Measurements from ENCODE around the gene B3GNT9.

The B3GNT9 gene

GRCh38 chr16:67167588-67167987 lies 16.8 kb upstream of the B3GNT9 start:
- Histone ChIP-seq H3K36me3 (ENCODE audit: control insufficient read depth, insufficient read depth, low read length) (no peaks in the 10 kb centered on the region; the same call in 1 of the 2 replicates), H3K4me3 (ENCODE audit: low read length) (no peak overlapping the region), H3K9me3 (ENCODE audit: control insufficient read depth, insufficient read depth, low read length) (no peaks in the 10 kb centered on the region), H3K27me3 (ENCODE audit: control insufficient read depth, insufficient read depth, low read length) (peaks cover 82% of the 10 kb centered on the region), H3K4me1 (ENCODE audit: control insufficient read depth, insufficient read depth, low read length) (peaks cover 13% of the 10 kb centered on the region), H3K27ac (ENCODE audit: low read length) (no peak overlapping the region)
- WGBS (ENCODE audit: insufficient coverage, insufficient read length), result no CpG with 5 or more reads among the region's 7 CpGs
- no peak for DNase-seq (ENCODE audit: low read depth, low spot score)

- WGBS (ENCODE audit: insufficient coverage, insufficient read length), result no CpG with 5 or more reads among the region's 5 CpGs
- Histone ChIP-seq H3K27ac (ENCODE audit: low read length) (no peak overlapping the region), H3K4me1 (ENCODE audit: control insufficient read depth, insufficient read depth, low read length) (peaks cover 13% of the 10 kb centered on the region), H3K4me3 (ENCODE audit: low read length) (no peak overlapping the region), H3K36me3 (ENCODE audit: control insufficient read depth, insufficient read depth, low read length) (no peaks in the 10 kb centered on the region; the same call in 1 of the 2 replicates), H3K9me3 (ENCODE audit: control insufficient read depth, insufficient read depth, low read length) (no peaks in the 10 kb centered on the region), H3K27me3 (ENCODE audit: control insufficient read depth, insufficient read depth, low read length) (peaks cover 84% of the 10 kb centered on the region)
- no peak for DNase-seq (ENCODE audit: low read depth, low spot score)
Observed at GRCh38 chr16:67166598-67167168, 15.9 kb upstream of the B3GNT9 start.

- Histone ChIP-seq H3K4me1 (ENCODE audit: control insufficient read depth, insufficient read depth, low read length) (peaks cover 12% of the 10 kb centered on the region), H3K27me3 (ENCODE audit: control insufficient read depth, insufficient read depth, low read length) (peaks cover 84% of the 10 kb centered on the region), H3K27ac (ENCODE audit: low read length) (no peak overlapping the region), H3K36me3 (ENCODE audit: control insufficient read depth, insufficient read depth, low read length) (no peaks in the 10 kb centered on the region; the same call in 1 of the 2 replicates), H3K9me3 (ENCODE audit: control insufficient read depth, insufficient read depth, low read length) (no peaks in the 10 kb centered on the region), H3K4me3 (ENCODE audit: low read length) (no peak overlapping the region)
- DNase-seq (ENCODE audit: low read depth, low spot score), result no peak
- WGBS (ENCODE audit: insufficient coverage, insufficient read length), result no CpG with 5 or more reads among the region's 18 CpGs
Observed at GRCh38 chr16:67166110-67166547, 15.3 kb upstream of the B3GNT9 start.

GRCh38 chr16:67165121-67166078 lies 14.6 kb upstream of the B3GNT9 start:
- no CpG with 5 or more reads among the region's 85 CpGs for WGBS (ENCODE audit: insufficient coverage, insufficient read length)
- Histone ChIP-seq H3K27me3 (ENCODE audit: control insufficient read depth, insufficient read depth, low read length) (peaks cover 86% of the 10 kb centered on the region), H3K9me3 (ENCODE audit: control insufficient read depth, insufficient read depth, low read length) (no peaks in the 10 kb centered on the region), H3K27ac (ENCODE audit: low read length) (no peak overlapping the region), H3K4me3 (ENCODE audit: low read length) (peak overlapping the region; percentile 21; the same call in 1 of the 2 replicates), H3K36me3 (ENCODE audit: control insufficient read depth, insufficient read depth, low read length) (no peaks in the 10 kb centered on the region; the same call in 1 of the 2 replicates), H3K4me1 (ENCODE audit: control insufficient read depth, insufficient read depth, low read length) (peaks cover 10% of the 10 kb centered on the region)
- DNase-seq (ENCODE audit: low read depth, low spot score), result no peak

GRCh38 chr16:67164599-67165061 lies 13.8 kb upstream of the B3GNT9 start, which contains the start of gene HSF4:
Gene HSF4, plus strand, starts transcription at chr16:67164745. Its CDS starts 67 bp downstream, at chr16:67164812.
- no CpG with 5 or more reads among the region's 41 CpGs for WGBS (ENCODE audit: insufficient coverage, insufficient read length)
- peak within 1 kb of the TSS; percentile 21; the same call in 1 of the 2 replicates for H3K4me3 ChIP-seq (ENCODE audit: low read length)
- peaks cover 10% of the 10 kb centered on the region for H3K4me1 ChIP-seq (ENCODE audit: control insufficient read depth, insufficient read depth, low read length)
- peaks cover 90% of the 10 kb centered on the region for H3K27me3 ChIP-seq (ENCODE audit: control insufficient read depth, insufficient read depth, low read length)
- DNase-seq (ENCODE audit: low read depth, low spot score), result no peak
- H3K9me3 ChIP-seq (ENCODE audit: control insufficient read depth, insufficient read depth, low read length), result no peaks in the 10 kb centered on the region
- no peak within 1 kb of the TSS for H3K27ac ChIP-seq (ENCODE audit: low read length)
- no peaks in the 10 kb centered on the region; the same call in 1 of the 2 replicates for H3K36me3 ChIP-seq (ENCODE audit: control insufficient read depth, insufficient read depth, low read length)

- WGBS (ENCODE audit: insufficient coverage, insufficient read length), result no CpG with 5 or more reads among the region's 34 CpGs
- H3K27ac ChIP-seq (ENCODE audit: low read length), result no peak overlapping the region
Observed at GRCh38 chr16:67163999-67164558, 13.3 kb upstream of the B3GNT9 start.

GRCh38 chr16:67163164-67163998 lies 12.6 kb upstream of the B3GNT9 start:
- Histone ChIP-seq H3K4me3 (ENCODE audit: low read length) (peak overlapping the region; percentile 24; the same call in 1 of the 2 replicates), H3K27me3 (ENCODE audit: control insufficient read depth, insufficient read depth, low read length) (peaks cover 92% of the 10 kb centered on the region), H3K4me1 (ENCODE audit: control insufficient read depth, insufficient read depth, low read length) (peaks cover 10% of the 10 kb centered on the region), H3K27ac (ENCODE audit: low read length) (no peak overlapping the region), H3K36me3 (ENCODE audit: control insufficient read depth, insufficient read depth, low read length) (no peaks in the 10 kb centered on the region; the same call in 1 of the 2 replicates), H3K9me3 (ENCODE audit: control insufficient read depth, insufficient read depth, low read length) (no peaks in the 10 kb centered on the region)
- DNase-seq (ENCODE audit: low read depth, low spot score), result no peak
- no CpG with 5 or more reads among the region's 99 CpGs for WGBS (ENCODE audit: insufficient coverage, insufficient read length)

More at GRCh38 chr16:67163999-67164558, 13.3 kb upstream of the B3GNT9 start:
- H3K36me3 ChIP-seq (ENCODE audit: control insufficient read depth, insufficient read depth, low read length), result no peaks in the 10 kb centered on the region; the same call in 1 of the 2 replicates
- H3K27me3 ChIP-seq (ENCODE audit: control insufficient read depth, insufficient read depth, low read length), result peaks cover 92% of the 10 kb centered on the region
- DNase-seq (ENCODE audit: low read depth, low spot score), result no peak
- peaks cover 10% of the 10 kb centered on the region for H3K4me1 ChIP-seq (ENCODE audit: control insufficient read depth, insufficient read depth, low read length)
- 0 out of 2 replicates have a peak overlapping the region, but pooled peaks have one; percentile 3 for H3K4me3 ChIP-seq (ENCODE audit: low read length)
- no peaks in the 10 kb centered on the region for H3K9me3 ChIP-seq (ENCODE audit: control insufficient read depth, insufficient read depth, low read length)

GRCh38 chr16:67162506-67163163 lies 11.8 kb upstream of the B3GNT9 start:
- peaks cover 93% of the 10 kb centered on the region for H3K27me3 ChIP-seq (ENCODE audit: control insufficient read depth, insufficient read depth, low read length)
- no peaks in the 10 kb centered on the region for H3K9me3 ChIP-seq (ENCODE audit: control insufficient read depth, insufficient read depth, low read length)
- DNase-seq (ENCODE audit: low read depth, low spot score), result no peak
- peak overlapping the region; percentile 24; the same call in 1 of the 2 replicates for H3K4me3 ChIP-seq (ENCODE audit: low read length)
- peaks cover 10% of the 10 kb centered on the region for H3K4me1 ChIP-seq (ENCODE audit: control insufficient read depth, insufficient read depth, low read length)
- no peaks in the 10 kb centered on the region; the same call in 1 of the 2 replicates for H3K36me3 ChIP-seq (ENCODE audit: control insufficient read depth, insufficient read depth, low read length)
- WGBS (ENCODE audit: insufficient coverage, insufficient read length), result no CpG with 5 or more reads among the region's 44 CpGs
- no peak overlapping the region for H3K27ac ChIP-seq (ENCODE audit: low read length)

GRCh38 chr16:67161595-67162058 lies 10.8 kb upstream of the B3GNT9 start:
- Histone ChIP-seq H3K36me3 (ENCODE audit: control insufficient read depth, insufficient read depth, low read length) (no peaks in the 10 kb centered on the region; the same call in 1 of the 2 replicates), H3K27me3 (ENCODE audit: control insufficient read depth, insufficient read depth, low read length) (peaks cover 93% of the 10 kb centered on the region), H3K4me1 (ENCODE audit: control insufficient read depth, insufficient read depth, low read length) (peaks cover 10% of the 10 kb centered on the region), H3K4me3 (ENCODE audit: low read length) (no peak overlapping the region), H3K27ac (ENCODE audit: low read length) (no peak overlapping the region), H3K9me3 (ENCODE audit: control insufficient read depth, insufficient read depth, low read length) (no peaks in the 10 kb centered on the region)
- DNase-seq (ENCODE audit: low read depth, low spot score), result no peak
- WGBS (ENCODE audit: insufficient coverage, insufficient read length), result no CpG with 5 or more reads among the region's 25 CpGs

Measured in iPS DF 6.9 (cell line).